ENCODE results near the gene KATNAL1.
"Not testable (repeated sequence)": the region's sequence is repeated elsewhere in the genome, so short reads cannot be mapped to it uniquely, and the experiment has no call there.

Gene KATNAL1

GRCh38 chr13:30292325-30292724 lies 15.0 kb downstream of the KATNAL1 start:
- no peak for DNase-seq (ENCODE audit: low read depth in 2 of 2)

- no peak for DNase-seq (ENCODE audit: low read depth in 2 of 2)
Measured at GRCh38 chr13:30290812-30291436, 16.4 kb downstream of the KATNAL1 start.

- no peak for DNase-seq (ENCODE audit: low read depth in 2 of 2)
Measured at GRCh38 chr13:30289533-30289932, 17.8 kb downstream of the KATNAL1 start.

- not testable (repeated sequence) for DNase-seq (ENCODE audit: low read depth in 2 of 2)
Measured at GRCh38 chr13:30286059-30286458, 21.3 kb downstream of the KATNAL1 start.

GRCh38 chr13:30276178-30276577 lies 31.2 kb downstream of the KATNAL1 start:
- DNase-seq (ENCODE audit: low read depth in 2 of 2) = no peak

- DNase-seq (ENCODE audit: low read depth in 2 of 2) = no peak
Measured at GRCh38 chr13:30274083-30274482, 33.3 kb downstream of the KATNAL1 start.

GRCh38 chr13:30270035-30270434 lies 37.3 kb downstream of the KATNAL1 start:
- not testable (repeated sequence) for DNase-seq (ENCODE audit: low read depth in 2 of 2)

GRCh38 chr13:30268673-30269072 lies 38.7 kb downstream of the KATNAL1 start:
- DNase-seq (ENCODE audit: low read depth in 2 of 2) = no peak

- DNase-seq (ENCODE audit: low read depth in 2 of 2) = no peak
Measured at GRCh38 chr13:30266756-30267155, 40.6 kb downstream of the KATNAL1 start.

- not testable (repeated sequence) for DNase-seq (ENCODE audit: low read depth in 2 of 2)
Measured at GRCh38 chr13:30259149-30259733, 48.1 kb downstream of the KATNAL1 start.

- no peak for DNase-seq (ENCODE audit: low read depth in 2 of 2)
Measured at GRCh38 chr13:30257468-30258099, 49.8 kb downstream of the KATNAL1 start.

- DNase-seq (ENCODE audit: low read depth in 2 of 2) = no peak
Measured at GRCh38 chr13:30256713-30257467, 50.5 kb downstream of the KATNAL1 start.

- no peak for DNase-seq (ENCODE audit: low read depth in 2 of 2)
Measured at GRCh38 chr13:30255696-30256095, 51.7 kb downstream of the KATNAL1 start.

- no peak for DNase-seq (ENCODE audit: low read depth in 2 of 2)
Measured at GRCh38 chr13:30253830-30254229, 53.5 kb downstream of the KATNAL1 start.

GRCh38 chr13:30247406-30247805 lies 59.9 kb downstream of the KATNAL1 start:
- no peak for DNase-seq (ENCODE audit: low read depth in 2 of 2)

GRCh38 chr13:30241532-30241931 lies 65.8 kb downstream of the KATNAL1 start:
- no peak for DNase-seq (ENCODE audit: low read depth in 2 of 2)

- no peak for DNase-seq (ENCODE audit: low read depth in 2 of 2)
Measured at GRCh38 chr13:30240608-30241007, 66.7 kb downstream of the KATNAL1 start.

GRCh38 chr13:30235216-30235615 lies 72.1 kb downstream of the KATNAL1 start:
- no peak for DNase-seq (ENCODE audit: low read depth in 2 of 2)

GRCh38 chr13:30234619-30235162 lies 72.7 kb downstream of the KATNAL1 start:
- no peak for DNase-seq (ENCODE audit: low read depth in 2 of 2)

- no peak for DNase-seq (ENCODE audit: low read depth in 2 of 2)
Measured at GRCh38 chr13:30224732-30225131, 82.6 kb downstream of the KATNAL1 start.

- DNase-seq (ENCODE audit: low read depth in 2 of 2) = no peak
Measured at GRCh38 chr13:30222254-30222653, 85.1 kb downstream of the KATNAL1 start.

- DNase-seq (ENCODE audit: low read depth in 2 of 2) = no peak
Measured at GRCh38 chr13:30216111-30216510, 91.2 kb downstream of the KATNAL1 start.
